ENCODE results near the gene PDE4D.

- no peak for TF ChIP-seq EZH2 (IDR thresholded peaks at IDR 0.05; ENCODE audit: low read length)
- TF ChIP-seq CTCF (optimal IDR thresholded peaks at IDR 0.05 in 1 of 3, IDR thresholded peaks at IDR 0.05 in 1 of 3, conservative IDR thresholded peaks at IDR 0.05 in 1 of 3; ENCODE audit: extremely low read depth in 1 of 3, insufficient read depth in 2 of 3, low read length in 3 of 3): no peak
These were observed 353.2 kb downstream of the PDE4D start for GRCh38 chr5:59540366-59540765.
